GM10248 (cell line): ENCODE measurements around the gene CIDEB.

Experiments
- CTCF ChIA-PET: fragments of 300-600 bp; sonication (Branson Sonifier 250); formaldehyde crosslinking; extraction: SDS; loops from one replicate; lab custom pipeline; 2021; ENCODE audit warnings: antibody characterized with exemption; lab: Yijun Ruan, JAX
- POLR2A ChIA-PET: fragments of 350-650 bp; sonication (Branson Sonifier 250); formaldehyde crosslinking; extraction: SDS; loops from one replicate; lab custom pipeline; 2020; ENCODE audit warnings: antibody characterized with exemption; lab: Yijun Ruan, JAX
- DNase-seq: peaks from one replicate; pipeline ENCODE4 v3.0.0; 2012; ENCODE audit errors: extremely low spot score
- TF ChIP-seq, protein P1 (sequence below): IDR thresholded peaks from 2 replicates; pipeline ENCODE4 v1.5.1; 2012; ENCODE audit warnings: mild to moderate bottlenecking, low read depth; ENCODE audit errors: extremely low read depth, missing control alignments, control extremely low read depth

CIDEB gene

DNA sequence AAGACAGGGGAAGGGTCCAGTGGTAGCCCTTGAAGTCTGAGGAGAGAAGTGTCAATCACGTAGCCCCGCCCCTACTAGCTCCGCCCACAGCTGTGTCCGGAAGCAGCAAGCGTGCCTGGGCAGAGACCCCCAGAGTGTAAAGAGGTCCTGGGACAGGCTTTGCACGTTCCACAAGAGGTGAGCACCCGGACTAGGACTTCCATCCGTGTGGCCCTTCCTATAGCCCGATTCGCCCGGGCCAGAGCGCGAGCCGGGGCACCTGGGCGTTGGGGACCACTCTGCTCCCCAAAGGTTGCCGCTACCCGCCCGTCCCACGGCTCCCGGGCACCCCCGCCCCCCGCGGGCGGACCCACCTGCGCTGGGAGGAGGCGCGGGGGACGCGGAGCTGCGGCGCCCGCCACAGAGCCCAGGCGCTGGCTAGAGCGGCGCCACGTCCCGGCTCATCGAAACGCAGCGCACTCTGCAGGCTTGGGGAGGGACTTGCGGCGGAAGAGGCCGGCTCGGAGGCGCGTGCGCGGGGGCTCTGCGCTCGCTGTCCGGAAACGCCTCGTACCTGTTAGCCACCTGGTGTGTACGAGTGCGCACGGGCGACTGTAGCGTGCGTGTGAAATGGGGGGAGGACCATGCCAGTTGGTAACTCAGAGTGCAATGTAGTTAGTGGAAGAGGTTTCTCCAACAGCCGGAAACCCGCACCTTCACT is 36.5 kb downstream of the CIDEB start, which contains the start of gene RABGGTA:
Gene RABGGTA, minus strand, starts transcription at position 464 of the 700 bp plus-strand sequence. CDS start 482 bp downstream, outside the sequence.
- ChIA-PET POLR2A (interaction anchor here (0.5 to 2.0 kb wide), 8 partner anchors 10 to 159 kb away, joined by 3 to 13 read pairs (median 5); partner anchors contain the start of genes CBLN3, KHNYN and TINF2), CTCF (interaction anchor here (0.8 to 9.2 kb wide), 27 partner anchors 9 to 161 kb away, joined by 3 to 68 read pairs (median 6); partner anchors contain the start of genes CHMP4A, CIDEB, DCAF11 and DHRS1)
- DNase-seq: peak; percentile 96
- TF ChIP-seq, protein P1, sequence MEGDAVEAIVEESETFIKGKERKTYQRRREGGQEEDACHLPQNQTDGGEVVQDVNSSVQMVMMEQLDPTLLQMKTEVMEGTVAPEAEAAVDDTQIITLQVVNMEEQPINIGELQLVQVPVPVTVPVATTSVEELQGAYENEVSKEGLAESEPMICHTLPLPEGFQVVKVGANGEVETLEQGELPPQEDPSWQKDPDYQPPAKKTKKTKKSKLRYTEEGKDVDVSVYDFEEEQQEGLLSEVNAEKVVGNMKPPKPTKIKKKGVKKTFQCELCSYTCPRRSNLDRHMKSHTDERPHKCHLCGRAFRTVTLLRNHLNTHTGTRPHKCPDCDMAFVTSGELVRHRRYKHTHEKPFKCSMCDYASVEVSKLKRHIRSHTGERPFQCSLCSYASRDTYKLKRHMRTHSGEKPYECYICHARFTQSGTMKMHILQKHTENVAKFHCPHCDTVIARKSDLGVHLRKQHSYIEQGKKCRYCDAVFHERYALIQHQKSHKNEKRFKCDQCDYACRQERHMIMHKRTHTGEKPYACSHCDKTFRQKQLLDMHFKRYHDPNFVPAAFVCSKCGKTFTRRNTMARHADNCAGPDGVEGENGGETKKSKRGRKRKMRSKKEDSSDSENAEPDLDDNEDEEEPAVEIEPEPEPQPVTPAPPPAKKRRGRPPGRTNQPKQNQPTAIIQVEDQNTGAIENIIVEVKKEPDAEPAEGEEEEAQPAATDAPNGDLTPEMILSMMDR: peak; percentile 88

DNA sequence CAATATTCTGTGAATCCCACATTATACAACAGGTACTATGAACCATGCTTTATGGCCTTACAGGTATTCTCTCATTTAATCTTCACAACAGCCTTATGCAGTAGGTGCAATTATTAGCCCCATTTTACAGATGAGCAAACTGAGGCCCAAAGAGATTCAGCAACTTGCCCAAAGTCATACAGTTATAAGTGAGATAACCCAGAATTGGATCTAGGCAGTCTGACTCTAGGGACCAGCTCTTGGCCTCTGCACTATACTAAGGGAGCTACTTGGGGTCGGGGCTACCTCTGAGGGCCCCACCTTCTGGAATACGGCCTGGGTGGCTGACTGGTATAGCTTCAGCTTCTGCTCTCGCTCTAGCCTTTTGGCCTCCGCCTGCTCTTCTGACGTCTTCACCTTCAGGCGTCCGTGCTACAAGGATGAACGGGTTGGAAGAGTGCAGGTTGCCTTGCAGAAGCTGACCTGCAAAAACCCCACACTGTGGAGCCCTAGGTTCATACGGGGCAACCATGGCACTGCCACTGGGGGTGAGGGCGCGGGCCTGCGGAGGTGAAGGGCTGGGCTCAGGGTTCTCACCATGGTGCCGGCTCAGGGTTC is 37.1 kb downstream of the CIDEB start:
- TF ChIP-seq, protein P1: no peak
- POLR2A ChIA-PET: interaction anchor here (0.7 to 2.0 kb wide), 7 partner anchors 9 to 159 kb away, joined by 3 to 13 read pairs (median 6); partner anchors contain the start of genes CBLN3, KHNYN and TINF2

DNA sequence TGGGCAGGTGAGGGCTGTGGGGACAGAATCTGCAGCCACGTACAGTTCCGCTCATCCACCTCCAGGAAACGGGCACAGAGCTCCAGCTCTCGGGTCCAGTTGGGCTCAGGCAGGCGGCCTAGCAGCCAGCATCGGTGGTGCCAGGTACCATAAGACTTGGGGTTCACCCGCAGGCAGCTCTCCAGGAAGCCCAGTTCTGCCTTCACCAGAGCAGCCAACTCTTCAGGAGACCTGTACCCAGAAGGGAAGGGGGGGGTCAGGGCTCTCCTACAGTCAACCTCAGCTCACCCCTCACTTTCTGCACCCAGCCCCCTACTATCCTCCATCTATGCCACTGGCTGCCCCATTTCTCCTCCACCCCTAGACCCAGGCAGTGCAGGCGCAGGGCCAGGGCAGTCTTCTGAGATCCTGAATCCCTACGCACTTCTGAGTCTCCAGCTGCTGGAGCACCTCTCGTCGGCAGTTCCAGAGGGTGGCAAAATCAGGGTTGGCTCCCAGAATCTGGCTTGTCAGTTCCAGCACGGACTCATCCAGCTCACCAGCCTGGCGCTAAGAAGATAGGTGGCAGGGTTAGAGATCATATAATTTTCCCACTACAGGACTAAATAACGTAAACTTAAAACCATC is 37.8 kb downstream of the CIDEB start:
- ChIA-PET CTCF (interaction anchor here (1.0 to 9.2 kb wide), 18 partner anchors 8 to 162 kb away, joined by 3 to 68 read pairs (median 8); partner anchors contain the start of genes CIDEB, IRF9, LTB4R2 and MDP1), POLR2A (interaction anchor here (0.8 to 2.0 kb wide), 4 partner anchors 8 to 27 kb away, joined by 3 to 13 read pairs (median 4); partner anchors contain the start of gene TINF2)
- TF ChIP-seq, protein P1: no peak
- DNase-seq: no peak

More for the DNA sequence above, 37.1 kb downstream of the CIDEB start:
- no peak for DNase-seq
- CTCF ChIA-PET: interaction anchor here (0.8 to 9.2 kb wide), 24 partner anchors 8 to 161 kb away, joined by 3 to 68 read pairs (median 8); partner anchors contain the start of genes CHMP4A, CIDEB, DCAF11 and DHRS1

DNA sequence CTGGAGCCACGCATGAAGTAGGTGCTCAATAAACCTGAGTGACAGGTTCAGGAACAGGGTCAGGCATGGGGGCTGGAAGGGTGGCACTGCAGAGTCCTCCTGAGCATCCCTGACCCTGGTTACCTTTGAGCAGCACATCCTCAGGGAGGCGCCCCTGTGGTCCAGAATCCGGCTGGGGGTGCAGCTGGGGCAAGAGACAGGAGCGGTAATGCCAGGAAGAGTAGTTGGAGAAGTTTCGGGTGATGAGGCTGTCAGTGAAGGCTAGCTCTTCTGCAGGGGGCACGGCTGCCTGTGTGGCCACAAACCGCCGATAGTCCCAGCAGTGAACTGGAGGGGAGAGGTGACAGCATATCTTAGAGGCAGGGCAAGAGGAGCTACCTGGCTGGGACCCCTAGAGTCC is 38.4 kb downstream of the CIDEB start:
- ChIA-PET CTCF (interaction anchor here (1.8 to 9.2 kb wide), 8 partner anchors 12 to 39 kb away, joined by 5 to 68 read pairs (median 35); partner anchors contain the start of genes CIDEB, LTB4R2 and TINF2), POLR2A (interaction anchor here (0.8 to 1.4 kb wide), 2 partner anchors 7 to 23 kb away, joined by 3 to 5 read pairs; no protein-coding TSS in a partner anchor)
- TF ChIP-seq, protein P1: no peak
- DNase-seq: no peak

DNA sequence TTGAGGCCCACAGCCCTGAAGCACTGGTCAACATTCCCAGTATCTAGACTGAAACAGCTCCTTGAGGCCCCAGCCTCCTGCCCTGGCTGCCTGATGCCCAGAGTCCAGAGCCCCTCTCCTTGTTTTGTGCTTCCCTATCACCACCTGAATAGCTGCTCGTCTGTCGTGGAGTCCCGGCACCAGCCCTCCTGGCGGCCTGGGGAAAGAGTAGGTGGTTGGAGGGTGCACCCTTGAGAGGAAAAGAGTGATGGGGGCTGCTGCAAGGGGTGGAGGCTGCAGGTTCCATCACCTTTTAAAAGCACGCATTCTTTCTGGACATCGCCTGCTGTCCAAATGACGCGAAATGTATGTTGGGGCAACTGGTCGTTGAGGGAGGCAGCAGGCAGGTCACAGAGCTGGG is 39.6 kb downstream of the CIDEB start:
- ChIA-PET POLR2A (no interaction called here), CTCF (interaction anchor here (1.0 to 9.2 kb wide), 5 partner anchors 13 to 40 kb away, joined by 3 to 67 read pairs (median 38); partner anchors contain the start of genes CIDEB, LTB4R2 and TINF2)
- DNase-seq: no peak
- TF ChIP-seq, protein P1: no peak
